Astrocyte (in vitro differentiated cells and primary cell): ENCODE data around the gene RBBP8. TPM values are rescaled to one million over a fixed set of nuclear protein-coding genes. Genes with fewer than 3 reads are reported as not detected.

Experiments used
- DNase-seq: peaks from one replicate; pipeline ENCODE4 v3.0.0-alpha.2; 2010; ENCODE audit warnings: low read depth
- FAIRE-seq: peaks from 2 replicates; lab custom pipeline; 2011; peaks lifted over from hg19 to GRCh38; lab: Jason Lieb, UNC
- H2AFZ ChIP-seq: 2 replicates; pipeline ENCODE4 v1.6.0; 2012; ENCODE audit warnings: low read depth, low read length, inconsistent platforms
- H3K27ac ChIP-seq: 2 replicates; pipeline ENCODE4 v1.5.1; 2011; ENCODE audit warnings: low read depth, low read length, inconsistent platforms
- H3K27me3 ChIP-seq: 2 replicates; pipeline ENCODE4 v1.6.0; 2011; ENCODE audit warnings: low read length, inconsistent platforms; ENCODE audit not compliant: insufficient read depth
- H3K36me3 ChIP-seq: 2 replicates; pipeline ENCODE4 v1.5.1; 2011; ENCODE audit warnings: low read length, inconsistent platforms; ENCODE audit not compliant: insufficient read depth
- H3K4me1 ChIP-seq: 2 replicates; pipeline ENCODE4 v1.5.1; 2011; ENCODE audit warnings: low read length, inconsistent platforms; ENCODE audit not compliant: insufficient read depth
- H3K4me2 ChIP-seq: 2 replicates; pipeline ENCODE4 v1.6.0; 2012; ENCODE audit warnings: low read length, inconsistent platforms
- H3K4me3 ChIP-seq: 2 replicates; pipeline ENCODE4 v1.5.1; 2011; ENCODE audit warnings: low read depth, mild to moderate bottlenecking, low read length, inconsistent platforms; ENCODE audit not compliant: insufficient read depth
- H3K79me2 ChIP-seq: 2 replicates; pipeline ENCODE4 v1.6.0; 2012; ENCODE audit warnings: mild to moderate bottlenecking, low read length, inconsistent platforms; ENCODE audit not compliant: insufficient read depth
- H3K9ac ChIP-seq: 2 replicates; pipeline ENCODE4 v1.6.0; 2012; ENCODE audit warnings: mild to moderate bottlenecking, low read length, inconsistent platforms
- H3K9me3 ChIP-seq: 2 replicates; pipeline ENCODE4 v1.5.1; 2012; ENCODE audit warnings: low read depth, mild to moderate bottlenecking, low read length, inconsistent platforms; ENCODE audit not compliant: insufficient read depth
- H4K20me1 ChIP-seq: 2 replicates; pipeline ENCODE4 v1.6.0; 2012; ENCODE audit warnings: low read length, inconsistent platforms; ENCODE audit not compliant: insufficient read depth
- H3K27ac Mint-ChIP-seq: one replicate; pipeline ENCODE4 v1.8.0; 2021; ENCODE audit warnings: mild to moderate bottlenecking, mixed read lengths; ENCODE audit not compliant: unreplicated experiment
- H3K27me3 Mint-ChIP-seq: one replicate; pipeline ENCODE4 v1.8.0; 2021; ENCODE audit warnings: low read depth, mixed read lengths; ENCODE audit not compliant: unreplicated experiment
- H3K36me3 Mint-ChIP-seq: one replicate; pipeline ENCODE4 v1.8.0; 2021; ENCODE audit warnings: low read depth, mixed read lengths; ENCODE audit not compliant: unreplicated experiment
- H3K4me1 Mint-ChIP-seq: one replicate; pipeline ENCODE4 v1.8.0; 2021; ENCODE audit warnings: low read depth, mixed read lengths; ENCODE audit not compliant: unreplicated experiment
- H3K4me3 Mint-ChIP-seq: one replicate; pipeline ENCODE4 v1.8.0; 2021; ENCODE audit warnings: mild to moderate bottlenecking, moderate library complexity, mixed read lengths; ENCODE audit not compliant: unreplicated experiment
- H3K9me3 Mint-ChIP-seq: one replicate; pipeline ENCODE4 v1.8.0; 2021; ENCODE audit warnings: mild to moderate bottlenecking, mixed read lengths; ENCODE audit not compliant: unreplicated experiment
- EZH2 ChIP-seq: IDR thresholded peaks from 2 replicates; pipeline ENCODE4 v1.6.1; 2012; ENCODE audit warnings: mild to moderate bottlenecking, low read length, inconsistent platforms; ENCODE audit not compliant: insufficient read depth
- total RNA-seq: library from RNA; stranded (reverse); gene quantifications from 2 replicates; pipeline ENCODE4 v1.2.1, GENCODE V29; 2021
- TF ChIP-seq, protein P1 (sequence below): IDR thresholded peaks from 2 replicates; pipeline ENCODE4 v1.5.1; 2011; ENCODE audit warnings: low read depth, mild to moderate bottlenecking, inconsistent platforms, low read length, moderate library complexity; ENCODE audit not compliant: insufficient read depth

The RBBP8 gene
- total RNA-seq, 1 donor from 2014 or later = 23.4 TPM

DNA sequence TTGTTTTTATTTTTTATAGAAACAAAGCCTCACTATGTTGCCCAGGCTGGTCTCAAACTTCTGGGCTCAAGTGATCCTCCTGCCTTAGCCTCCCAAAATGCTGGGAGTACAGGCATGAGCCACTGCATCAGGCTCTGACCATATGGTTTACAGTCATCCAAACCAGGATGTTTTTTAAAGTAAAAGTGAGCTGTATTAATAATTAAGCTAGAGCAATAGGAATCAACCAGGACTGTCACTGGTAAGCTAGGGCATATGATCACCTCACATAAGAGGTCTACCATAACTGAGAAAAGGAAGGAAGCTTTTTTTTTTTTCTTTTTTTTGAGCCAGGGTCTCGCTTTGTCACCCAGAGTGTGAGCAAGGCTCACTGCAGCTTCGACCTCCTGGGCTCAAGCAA, 8.5 kb upstream of the RBBP8 start:
- Histone ChIP-seq H2AFZ (no peak overlapping the region), H3K79me2 (no peaks in the 10 kb centered on the region), H3K27ac (no peak overlapping the region), H3K9me3 (no peaks in the 10 kb centered on the region), H3K9ac (no peak overlapping the region), H3K4me1 (no peaks in the 10 kb centered on the region), H3K27me3 (no peaks in the 10 kb centered on the region), H3K4me2 (no peak overlapping the region), H3K4me3 (no peak overlapping the region), H4K20me1 (no peaks in the 10 kb centered on the region), H3K36me3 (no peaks in the 10 kb centered on the region)
- Mint-ChIP-seq H3K27ac (no peak overlapping the region), H3K4me1 (no peaks in the 10 kb centered on the region), H3K4me3 (no peak overlapping the region), H3K36me3 (no peaks in the 10 kb centered on the region), H3K27me3 (no peaks in the 10 kb centered on the region), H3K9me3 (no peaks in the 10 kb centered on the region)
- no peak for DNase-seq
- FAIRE-seq = no peak
- TF ChIP-seq, protein P1, sequence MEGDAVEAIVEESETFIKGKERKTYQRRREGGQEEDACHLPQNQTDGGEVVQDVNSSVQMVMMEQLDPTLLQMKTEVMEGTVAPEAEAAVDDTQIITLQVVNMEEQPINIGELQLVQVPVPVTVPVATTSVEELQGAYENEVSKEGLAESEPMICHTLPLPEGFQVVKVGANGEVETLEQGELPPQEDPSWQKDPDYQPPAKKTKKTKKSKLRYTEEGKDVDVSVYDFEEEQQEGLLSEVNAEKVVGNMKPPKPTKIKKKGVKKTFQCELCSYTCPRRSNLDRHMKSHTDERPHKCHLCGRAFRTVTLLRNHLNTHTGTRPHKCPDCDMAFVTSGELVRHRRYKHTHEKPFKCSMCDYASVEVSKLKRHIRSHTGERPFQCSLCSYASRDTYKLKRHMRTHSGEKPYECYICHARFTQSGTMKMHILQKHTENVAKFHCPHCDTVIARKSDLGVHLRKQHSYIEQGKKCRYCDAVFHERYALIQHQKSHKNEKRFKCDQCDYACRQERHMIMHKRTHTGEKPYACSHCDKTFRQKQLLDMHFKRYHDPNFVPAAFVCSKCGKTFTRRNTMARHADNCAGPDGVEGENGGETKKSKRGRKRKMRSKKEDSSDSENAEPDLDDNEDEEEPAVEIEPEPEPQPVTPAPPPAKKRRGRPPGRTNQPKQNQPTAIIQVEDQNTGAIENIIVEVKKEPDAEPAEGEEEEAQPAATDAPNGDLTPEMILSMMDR = no peak
- no peak for TF ChIP-seq EZH2

DNA sequence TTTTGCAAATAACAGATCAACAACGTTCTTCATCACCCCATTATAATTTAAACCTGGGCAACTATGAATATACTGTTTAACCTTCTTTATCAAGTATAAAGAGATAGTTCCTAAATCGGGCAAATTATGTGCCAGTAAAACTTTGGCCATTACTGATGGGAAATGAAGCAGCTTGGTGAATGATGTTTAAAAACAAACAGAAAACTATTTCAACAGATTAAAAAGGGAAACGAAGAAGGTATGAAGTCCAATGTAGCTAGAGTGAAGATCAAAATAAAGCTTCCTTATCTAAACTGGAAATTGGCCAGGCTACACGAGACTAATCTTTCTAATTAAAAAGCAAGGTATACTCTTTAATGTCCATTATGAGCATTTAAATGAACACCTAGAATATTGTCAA, 6.7 kb upstream of the RBBP8 start:
- TF ChIP-seq, protein P1 = no peak
- no peak for TF ChIP-seq EZH2
- H3K9ac ChIP-seq = no peak overlapping the region
- H3K36me3 ChIP-seq = no peaks in the 10 kb centered on the region
- no peak overlapping the region for H3K4me3 ChIP-seq
- FAIRE-seq (no peak), DNase-seq (no peak)
- no peaks in the 10 kb centered on the region for H3K27me3 Mint-ChIP-seq
- H2AFZ ChIP-seq = no peak overlapping the region
- H4K20me1 ChIP-seq = no peaks in the 10 kb centered on the region
- H3K36me3 Mint-ChIP-seq = no peaks in the 10 kb centered on the region
- no peaks in the 10 kb centered on the region for H3K9me3 Mint-ChIP-seq
- no peaks in the 10 kb centered on the region for H3K4me1 Mint-ChIP-seq
- H3K4me2 ChIP-seq = no peak overlapping the region
- H3K4me1 ChIP-seq = no peaks in the 10 kb centered on the region
- H3K79me2 ChIP-seq = no peaks in the 10 kb centered on the region
- H3K27me3 ChIP-seq = no peaks in the 10 kb centered on the region
- H3K27ac Mint-ChIP-seq = no peak overlapping the region
- H3K27ac ChIP-seq = no peak overlapping the region
- no peak overlapping the region for H3K4me3 Mint-ChIP-seq
- no peaks in the 10 kb centered on the region for H3K9me3 ChIP-seq

DNA sequence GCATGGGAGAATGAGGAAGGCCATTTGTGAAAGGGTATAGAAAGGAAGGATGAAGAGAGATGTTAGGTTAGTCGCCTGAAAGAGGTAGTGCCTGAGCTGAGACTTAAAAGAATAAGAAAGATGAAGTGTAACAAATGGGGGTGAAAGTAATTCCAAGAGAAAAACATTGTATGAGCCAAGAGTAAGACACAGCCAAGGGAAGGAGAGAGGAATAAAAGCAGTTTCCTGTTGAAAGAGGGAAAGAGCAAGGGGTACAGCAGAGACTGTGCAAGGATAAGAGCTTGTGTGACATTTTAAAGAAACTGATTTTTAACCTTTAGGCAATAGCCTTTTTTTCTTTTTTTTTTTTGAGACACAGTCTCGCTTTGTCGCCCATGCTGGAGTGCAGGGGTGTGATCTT, 4.8 kb upstream of the RBBP8 start:
- no peaks in the 10 kb centered on the region for H3K36me3 ChIP-seq
- no peaks in the 10 kb centered on the region for H3K9me3 Mint-ChIP-seq
- H3K79me2 ChIP-seq = no peaks in the 10 kb centered on the region
- FAIRE-seq (no peak), DNase-seq (no peak)
- H3K4me3 ChIP-seq = no peak overlapping the region
- TF ChIP-seq, protein P1 = no peak
- no peak for TF ChIP-seq EZH2
- H3K4me1 ChIP-seq = peaks cover 5% of the 10 kb centered on the region
- no peaks in the 10 kb centered on the region for H3K9me3 ChIP-seq
- no peak overlapping the region for H3K4me2 ChIP-seq
- H3K27me3 ChIP-seq = no peaks in the 10 kb centered on the region
- H3K27ac Mint-ChIP-seq = no peak overlapping the region
- H3K9ac ChIP-seq = no peak overlapping the region
- H3K27ac ChIP-seq = no peak overlapping the region
- H4K20me1 ChIP-seq = no peaks in the 10 kb centered on the region
- H3K36me3 Mint-ChIP-seq = no peaks in the 10 kb centered on the region
- H2AFZ ChIP-seq = no peak overlapping the region
- no peaks in the 10 kb centered on the region for H3K27me3 Mint-ChIP-seq
- no peak overlapping the region for H3K4me3 Mint-ChIP-seq
- H3K4me1 Mint-ChIP-seq = no peaks in the 10 kb centered on the region
